AG09309 (cell line): ENCODE data around the gene SLC16A12.
A peak's percentile ranks its signal among the peaks of the same experiment; 100 is the strongest.

ENCODE experiments used
- DNase-seq: peaks from one replicate; pipeline ENCODE4 v3.0.0-alpha.2; 2010; ENCODE audit warnings: low read depth
- H3K4me3 ChIP-seq: 2 replicates; pipeline ENCODE4 v1.5.1; 2011; ENCODE audit warnings: mild to moderate bottlenecking, low read depth, low read length, moderate library complexity; ENCODE audit not compliant: control insufficient read depth
- TF ChIP-seq, protein P1 (sequence below): IDR thresholded peaks from 2 replicates; pipeline ENCODE4 v1.5.1; 2011; ENCODE audit warnings: mild to moderate bottlenecking, low read depth, low read length, inconsistent platforms; ENCODE audit not compliant: insufficient read depth, control insufficient read depth; ENCODE audit errors: missing control alignments

SLC16A12 gene

DNA sequence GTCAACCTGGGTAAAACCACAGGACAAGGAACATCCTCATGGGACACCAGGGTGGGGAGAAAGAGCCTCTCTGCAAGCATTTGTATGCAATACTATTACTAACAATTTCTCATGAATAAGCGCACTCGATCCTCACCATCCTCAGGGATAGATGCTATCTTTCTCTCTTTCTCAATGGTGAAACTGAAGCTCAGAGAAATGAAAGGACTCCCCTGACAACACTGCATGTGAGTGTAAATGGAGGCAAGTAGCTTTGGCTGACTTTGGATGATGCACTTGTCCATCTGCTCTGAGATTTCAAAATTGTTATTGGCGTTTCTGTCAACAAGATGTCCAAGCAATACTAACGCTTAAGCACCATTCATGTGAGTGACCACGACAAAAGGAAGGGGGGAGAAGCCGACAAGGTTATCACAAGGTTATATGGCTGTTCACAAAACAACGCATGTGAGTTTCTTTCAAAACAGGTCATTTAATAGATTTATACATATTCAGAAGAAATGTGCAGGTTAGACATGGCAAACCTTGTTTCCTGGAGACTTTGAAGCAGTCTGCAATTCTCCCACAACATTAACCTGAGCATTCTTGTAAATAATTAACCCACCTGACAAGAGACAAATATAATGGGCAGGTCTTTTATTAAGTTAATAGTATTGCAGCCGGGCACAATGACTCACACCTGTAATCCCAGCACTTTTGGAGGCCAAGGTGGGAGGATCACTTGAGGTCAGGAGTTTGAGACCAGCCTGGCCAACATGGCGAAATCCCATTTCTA lies 67.0 kb downstream of the SLC16A12 start:
- no peak overlapping the region for H3K4me3 ChIP-seq
- no peak for DNase-seq
- TF ChIP-seq, protein P1, sequence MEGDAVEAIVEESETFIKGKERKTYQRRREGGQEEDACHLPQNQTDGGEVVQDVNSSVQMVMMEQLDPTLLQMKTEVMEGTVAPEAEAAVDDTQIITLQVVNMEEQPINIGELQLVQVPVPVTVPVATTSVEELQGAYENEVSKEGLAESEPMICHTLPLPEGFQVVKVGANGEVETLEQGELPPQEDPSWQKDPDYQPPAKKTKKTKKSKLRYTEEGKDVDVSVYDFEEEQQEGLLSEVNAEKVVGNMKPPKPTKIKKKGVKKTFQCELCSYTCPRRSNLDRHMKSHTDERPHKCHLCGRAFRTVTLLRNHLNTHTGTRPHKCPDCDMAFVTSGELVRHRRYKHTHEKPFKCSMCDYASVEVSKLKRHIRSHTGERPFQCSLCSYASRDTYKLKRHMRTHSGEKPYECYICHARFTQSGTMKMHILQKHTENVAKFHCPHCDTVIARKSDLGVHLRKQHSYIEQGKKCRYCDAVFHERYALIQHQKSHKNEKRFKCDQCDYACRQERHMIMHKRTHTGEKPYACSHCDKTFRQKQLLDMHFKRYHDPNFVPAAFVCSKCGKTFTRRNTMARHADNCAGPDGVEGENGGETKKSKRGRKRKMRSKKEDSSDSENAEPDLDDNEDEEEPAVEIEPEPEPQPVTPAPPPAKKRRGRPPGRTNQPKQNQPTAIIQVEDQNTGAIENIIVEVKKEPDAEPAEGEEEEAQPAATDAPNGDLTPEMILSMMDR = no peak

DNA sequence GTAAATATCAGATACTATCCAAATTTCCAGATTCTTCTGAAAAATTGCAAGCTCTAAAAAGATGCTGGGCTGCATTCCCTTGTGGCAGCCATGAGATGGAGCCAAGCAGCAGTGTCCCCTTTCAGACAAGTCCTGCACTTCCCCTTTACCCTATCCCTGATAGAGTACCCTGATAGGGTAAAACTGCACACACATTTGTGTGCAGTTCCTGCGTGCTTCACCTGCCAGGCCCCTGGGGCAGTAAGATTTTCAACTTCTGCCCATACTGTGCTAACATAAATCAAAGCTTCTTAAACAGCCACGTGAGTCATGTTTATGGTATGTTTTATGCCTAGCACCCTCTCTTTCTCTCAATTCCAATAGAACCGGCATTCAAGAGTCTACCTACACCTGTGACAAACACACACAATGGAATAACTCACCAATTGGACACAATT lies 68.8 kb downstream of the SLC16A12 start:
- no peak for DNase-seq
- no peak overlapping the region for H3K4me3 ChIP-seq
- TF ChIP-seq, protein P1 = peak; percentile 67

DNA sequence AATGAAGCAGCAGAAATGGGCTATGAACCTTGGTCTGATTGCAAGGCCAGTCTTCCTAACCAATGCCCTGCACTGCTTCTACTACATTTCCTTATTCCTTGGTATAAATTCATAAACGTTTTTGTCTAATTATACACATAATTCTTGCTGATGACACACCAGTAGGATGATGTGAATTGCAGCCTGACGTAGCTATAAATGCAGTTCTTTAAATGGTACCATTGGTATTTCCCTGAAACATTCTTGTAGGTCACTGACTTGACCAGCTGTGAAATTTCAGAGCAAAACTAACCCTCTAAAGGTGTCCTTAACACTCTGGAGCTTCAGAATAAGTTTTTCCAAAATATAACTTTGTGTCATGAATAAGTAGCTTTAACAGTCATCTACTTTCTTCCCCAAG lies 70.2 kb downstream of the SLC16A12 start:
- DNase-seq = no peak
- TF ChIP-seq, protein P1 = no peak
- H3K4me3 ChIP-seq = no peak overlapping the region

DNA sequence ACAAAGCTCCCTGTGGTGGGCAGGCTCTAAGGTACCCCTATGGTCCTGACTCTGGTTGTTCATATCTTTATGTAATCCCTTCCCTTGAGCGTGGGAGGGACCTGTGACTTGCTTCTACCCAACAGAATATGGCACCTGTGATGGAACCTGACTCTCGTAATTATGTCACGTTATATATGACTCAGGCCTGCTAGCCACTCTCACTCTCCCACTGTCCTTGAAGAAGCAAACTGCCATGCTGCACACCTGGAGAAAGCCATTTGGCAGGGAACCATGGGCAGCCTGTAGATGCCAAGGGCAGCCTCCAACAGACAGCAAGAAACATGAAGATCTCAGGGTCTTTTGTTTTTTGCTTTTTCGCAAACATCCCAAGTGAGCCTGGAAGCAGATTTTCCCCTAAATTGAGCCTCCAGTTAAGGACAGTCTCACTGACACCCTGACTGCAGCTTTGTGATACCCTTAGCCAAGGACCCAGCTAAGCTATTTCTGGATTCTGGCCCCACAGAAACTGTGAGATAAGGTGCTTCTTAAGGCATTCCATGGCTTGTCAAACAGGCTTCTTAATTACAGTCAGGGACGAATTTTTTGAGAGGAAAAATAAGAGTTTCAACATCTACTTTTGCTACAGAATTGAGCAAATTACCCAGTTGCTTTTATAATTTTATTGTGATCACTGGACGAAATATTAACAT lies 71.4 kb downstream of the SLC16A12 start:
- TF ChIP-seq, protein P1 = no peak
- DNase-seq = no peak
- H3K4me3 ChIP-seq = no peak overlapping the region

DNA sequence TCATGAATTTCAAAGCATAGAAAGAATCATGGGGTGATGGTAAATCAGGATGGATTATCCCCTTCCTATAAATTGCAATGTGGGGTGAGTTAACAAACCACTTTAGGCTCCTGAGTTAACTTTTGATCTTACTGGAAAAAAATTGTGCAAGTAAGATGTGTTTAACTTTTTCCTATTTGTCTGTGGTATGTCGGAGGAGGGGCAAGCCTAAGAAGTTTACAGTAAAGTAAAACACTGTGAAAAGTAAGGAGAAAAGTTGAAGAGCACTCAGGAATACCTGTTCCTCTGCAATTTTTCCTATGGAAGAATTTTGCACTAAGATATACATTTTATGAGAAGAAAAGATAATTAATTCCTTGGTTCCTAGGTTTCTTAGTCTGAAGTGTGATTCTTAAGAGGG lies 76.6 kb downstream of the SLC16A12 start:
- TF ChIP-seq, protein P1 = no peak
- DNase-seq = no peak
- H3K4me3 ChIP-seq = no peak overlapping the region

DNA sequence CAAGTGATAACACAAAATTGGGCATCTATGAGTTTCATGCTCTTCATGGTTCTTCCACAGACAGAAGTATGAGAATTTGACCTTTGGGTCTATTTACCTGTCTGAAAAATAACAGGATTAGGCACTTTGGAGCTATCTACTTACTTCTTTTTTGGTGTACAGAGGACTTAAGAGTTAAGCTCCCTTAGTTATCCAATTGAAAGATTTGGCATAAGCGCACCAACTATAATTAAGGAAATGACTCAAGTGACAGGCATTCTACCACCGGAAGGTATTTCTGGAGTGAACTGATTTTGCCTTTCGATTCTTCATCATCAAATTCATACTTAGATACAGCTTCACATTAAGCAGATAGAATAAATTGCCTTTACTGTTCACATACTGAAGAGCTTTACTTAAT lies 77.1 kb downstream of the SLC16A12 start:
- DNase-seq = no peak
- H3K4me3 ChIP-seq = no peak overlapping the region
- TF ChIP-seq, protein P1 = no peak
